Amniotic epithelial cell (primary cell): Measurements from ENCODE around the gene IL18R1.
A peak's percentile ranks its signal among the peaks of the same experiment; 100 is the strongest.

Experiments
- DNase-seq: peaks from one replicate; pipeline ENCODE4 v3.0.0-alpha.2; 2010; ENCODE audit warnings: low read depth

IL18R1 gene

DNA sequence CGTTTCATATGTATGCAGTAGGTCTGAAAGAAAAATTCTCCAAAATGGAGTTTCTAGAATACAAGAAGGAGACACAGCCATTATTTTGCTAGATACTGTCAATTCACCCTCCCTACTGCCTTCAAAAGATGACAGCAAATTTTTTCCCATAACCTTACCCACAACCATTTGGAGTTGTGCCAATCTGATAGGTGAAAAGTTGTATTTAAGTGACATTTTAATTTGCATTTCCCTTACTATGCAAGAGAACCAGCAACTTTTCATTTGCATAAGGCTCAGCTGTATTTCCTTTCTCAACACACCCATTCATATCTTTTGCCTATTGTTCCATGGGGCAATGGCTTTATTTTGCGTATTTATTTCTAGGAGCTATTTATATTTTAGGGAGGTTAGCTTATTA is 36.0 kb downstream of the IL18R1 start:
- peak; percentile 15 for DNase-seq

DNA sequence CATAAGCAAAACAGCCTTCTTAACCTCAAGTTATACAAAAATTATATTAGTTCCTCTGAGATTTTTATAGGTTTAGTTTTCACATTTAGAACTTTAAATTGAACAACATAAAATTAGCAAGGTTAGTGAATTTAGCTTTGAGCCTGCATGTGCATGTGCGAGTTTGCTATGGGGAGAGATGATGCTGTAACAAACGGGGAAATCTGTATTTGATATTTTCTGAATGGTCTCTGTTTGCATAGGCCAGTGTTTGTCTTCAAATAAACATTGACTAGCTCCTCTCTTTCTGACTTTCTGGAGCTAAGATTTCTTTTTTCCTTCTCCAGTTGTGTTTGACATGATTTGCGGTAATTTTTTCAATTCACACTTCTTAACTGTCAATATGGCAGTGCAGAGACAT is 36.5 kb downstream of the IL18R1 start:
- no peak for DNase-seq

DNA sequence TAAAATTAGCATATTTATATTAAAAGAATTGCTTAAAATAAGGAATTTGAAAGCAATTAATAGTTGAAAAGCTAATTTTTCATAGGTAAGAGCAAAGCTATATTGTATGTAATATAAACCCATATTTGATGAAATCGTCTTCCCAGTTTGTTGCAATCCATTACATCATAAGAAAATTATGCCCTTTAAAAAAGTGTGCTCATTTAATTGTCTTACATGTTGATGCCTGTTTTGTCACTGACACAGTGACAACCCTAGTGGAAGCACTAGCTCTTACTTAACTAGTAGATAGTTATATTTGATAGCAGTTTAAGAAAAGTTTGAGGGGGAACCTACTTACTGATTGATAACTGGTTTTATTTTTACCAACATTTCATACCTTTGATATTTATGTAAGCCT is 37.3 kb downstream of the IL18R1 start:
- DNase-seq, result no peak

DNA sequence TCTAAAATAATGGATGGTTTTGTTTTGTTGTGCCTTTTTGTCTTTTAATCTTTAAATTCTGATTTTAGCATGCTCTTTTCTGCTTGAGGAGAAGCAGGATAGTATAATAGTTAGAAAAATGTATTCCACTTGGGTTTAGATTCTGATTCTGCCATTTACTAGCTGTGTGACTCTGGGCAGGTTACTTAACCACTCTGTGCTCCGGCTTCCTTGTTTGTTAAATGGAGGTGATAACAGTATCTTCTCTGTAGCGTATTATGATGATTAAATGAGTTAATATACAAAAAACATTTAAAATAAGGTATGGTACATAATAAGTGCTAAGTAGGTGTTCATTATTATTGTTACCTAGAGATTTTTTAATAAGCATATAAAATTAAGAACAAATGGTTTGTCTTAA is 40.4 kb downstream of the IL18R1 start:
- no peak for DNase-seq

DNA sequence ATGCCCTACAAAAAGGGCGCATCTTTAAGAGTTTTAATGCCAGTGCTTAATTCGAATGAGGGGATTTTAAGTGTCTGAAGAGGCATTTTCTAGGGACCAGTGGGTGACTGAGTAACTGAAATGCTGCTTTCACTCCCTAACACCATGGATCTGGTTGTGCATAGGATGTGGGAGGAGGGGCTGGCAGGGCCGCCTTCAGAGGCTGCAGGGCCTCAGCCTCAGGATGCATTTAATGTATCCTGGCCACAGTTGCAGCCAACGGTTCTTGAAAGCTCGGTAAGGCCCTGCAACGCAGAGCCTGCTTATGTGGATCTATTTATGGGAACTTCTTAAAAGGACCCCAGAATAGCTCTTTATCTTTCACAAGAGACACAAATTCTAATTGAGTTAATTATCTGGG is 41.6 kb downstream of the IL18R1 start:
- no peak for DNase-seq

DNA sequence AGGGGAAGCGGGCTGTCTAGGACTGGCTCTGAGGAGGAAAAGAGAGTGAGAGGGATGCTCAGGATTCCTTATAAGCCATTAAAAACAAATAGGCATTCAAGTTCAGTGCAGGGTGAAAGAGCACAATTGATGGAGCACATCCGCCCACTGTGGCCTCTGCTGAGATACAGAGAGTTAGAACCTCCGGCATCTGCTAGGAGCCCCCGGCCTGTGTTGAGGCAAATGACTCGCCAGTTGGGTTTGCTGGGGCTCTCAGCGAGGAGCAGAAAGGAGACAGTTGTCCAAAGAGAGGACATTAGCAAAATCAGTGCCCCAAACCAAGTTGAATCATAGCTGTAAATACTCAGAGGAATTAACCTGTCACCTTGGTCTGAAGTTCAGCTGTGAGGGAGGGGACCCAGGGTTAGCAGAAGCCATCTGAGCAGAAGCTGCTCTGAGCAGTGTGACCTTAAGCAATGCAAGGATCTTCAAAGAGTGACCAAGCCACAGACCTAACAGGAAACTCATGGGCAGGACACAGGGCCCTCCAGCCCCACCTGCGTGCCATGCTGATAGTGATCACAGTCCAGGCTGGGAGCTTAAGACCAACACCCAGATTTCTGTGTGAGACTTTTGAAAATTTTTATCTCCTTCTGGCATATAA is 44.0 kb downstream of the IL18R1 start:
- no peak for DNase-seq

DNA sequence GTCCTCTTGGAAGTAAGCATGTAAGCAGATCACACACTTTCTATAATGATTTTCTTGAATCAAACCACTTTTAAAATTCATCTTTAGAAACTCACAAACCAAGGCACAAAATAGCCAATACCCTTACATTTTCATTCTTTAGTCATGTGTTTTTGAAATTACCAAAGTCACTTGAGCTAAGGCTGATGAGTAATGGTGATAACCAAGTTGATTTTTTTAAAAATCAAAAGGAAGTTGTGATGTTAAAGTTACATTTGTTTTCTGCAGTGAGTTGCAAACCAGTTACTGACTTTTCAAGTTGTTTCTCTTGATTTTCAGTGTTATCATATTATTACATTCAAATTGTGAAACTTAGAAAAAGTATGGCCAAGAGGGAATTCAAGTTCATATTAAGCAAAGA is 45.9 kb downstream of the IL18R1 start:
- DNase-seq, result peak; percentile 11

DNA sequence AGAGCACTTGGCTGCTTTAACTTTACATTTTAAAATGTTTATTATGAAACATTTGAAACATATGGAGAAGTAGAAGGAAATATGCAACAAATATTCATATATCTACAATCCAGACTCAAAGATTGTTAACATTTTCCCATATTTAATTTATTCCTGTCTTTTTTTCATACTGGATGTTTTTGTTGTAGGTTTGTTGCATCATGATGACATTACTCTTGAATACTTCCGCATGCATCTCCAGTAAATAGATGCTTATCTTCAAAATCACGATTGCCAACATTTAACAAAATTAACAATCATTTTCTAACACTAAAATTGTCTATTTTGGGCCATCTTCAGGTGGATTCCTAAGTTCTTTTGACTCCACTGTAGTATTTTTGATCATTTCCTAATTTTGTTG is 46.3 kb downstream of the IL18R1 start:
- no peak for DNase-seq

DNA sequence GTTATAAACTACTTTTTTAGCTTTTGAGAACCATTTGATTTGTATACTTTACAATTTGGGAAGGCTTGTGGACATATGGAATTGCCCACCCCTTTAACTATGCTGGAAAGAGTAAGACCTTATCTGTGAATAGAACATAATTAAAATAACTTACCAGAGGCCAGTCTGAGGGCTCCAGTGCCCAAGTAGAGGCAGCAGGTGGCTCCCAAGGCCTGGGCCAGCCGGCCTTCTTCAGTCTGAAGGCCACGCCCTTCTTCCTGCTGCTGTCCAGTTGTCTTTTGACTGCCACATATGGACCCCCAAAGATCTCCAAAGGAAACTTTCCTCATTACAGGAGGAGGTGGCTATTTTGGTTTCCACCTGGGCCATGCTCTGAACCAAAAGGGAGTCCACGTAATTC is 55.4 kb downstream of the IL18R1 start:
- no peak for DNase-seq

DNA sequence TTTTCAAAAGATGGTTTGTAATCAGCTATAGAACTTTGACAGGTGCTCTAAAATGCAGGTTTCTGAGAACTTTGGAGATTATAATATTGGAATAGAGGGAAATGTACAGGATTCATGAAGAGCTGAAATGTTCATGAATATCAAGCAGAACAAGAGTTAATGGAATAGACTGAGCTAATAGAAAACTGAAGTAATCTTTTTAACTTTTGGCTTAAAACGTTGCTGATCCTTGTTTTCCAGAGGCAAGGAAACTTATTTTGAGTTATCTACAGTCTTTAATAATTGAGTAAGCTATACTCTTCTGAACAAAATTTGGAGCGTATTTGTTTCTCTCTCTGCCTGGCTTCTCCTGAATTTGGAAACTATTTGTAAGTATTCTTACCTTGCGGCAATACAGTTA is 56.6 kb downstream of the IL18R1 start:
- no peak for DNase-seq

DNA sequence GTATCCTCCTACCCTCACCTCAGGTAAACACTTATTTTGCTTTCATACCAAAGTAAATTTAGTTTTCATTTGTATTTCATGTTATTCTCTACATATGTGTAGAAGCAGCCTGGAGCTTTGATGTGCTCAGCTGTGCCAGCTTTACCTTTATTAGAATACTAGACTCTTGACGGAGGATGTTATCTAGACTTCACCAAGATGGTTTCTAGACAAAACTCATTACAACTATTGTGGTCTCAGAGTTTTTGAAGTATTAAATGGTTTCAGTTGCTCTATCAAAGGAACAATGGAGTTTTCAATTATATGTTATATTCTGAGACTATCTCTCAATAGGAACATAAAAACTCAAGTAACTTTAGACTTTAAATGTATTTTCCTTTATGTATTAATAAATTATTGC is 62.4 kb downstream of the IL18R1 start:
- DNase-seq, result no peak

DNA sequence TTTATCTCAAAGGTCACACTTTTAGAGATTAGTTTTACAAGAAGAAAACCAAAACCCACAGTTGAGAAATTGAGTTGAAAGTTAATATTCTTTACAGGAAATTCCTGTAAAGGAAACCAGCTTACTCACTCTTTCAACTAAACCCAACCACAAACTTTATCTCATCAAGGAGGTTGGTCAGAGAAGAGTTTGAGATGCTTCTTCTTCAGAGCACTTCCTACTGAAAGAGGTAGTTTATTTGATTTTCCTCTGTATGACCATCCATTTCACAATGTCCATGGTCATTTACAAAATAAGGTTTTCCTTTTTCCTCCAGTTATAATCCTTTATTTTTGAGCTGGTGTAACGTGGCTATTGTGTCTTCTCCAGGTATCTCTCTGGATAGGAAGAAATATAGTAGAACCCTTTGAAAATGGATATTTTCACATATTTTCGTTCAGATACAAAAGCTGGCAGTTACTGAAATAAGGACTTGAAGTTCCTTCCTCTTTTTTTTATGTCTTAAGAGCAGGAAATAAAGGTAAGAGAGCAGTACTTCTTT is 62.9 kb downstream of the IL18R1 start:
- peak; percentile 86 for DNase-seq

DNA sequence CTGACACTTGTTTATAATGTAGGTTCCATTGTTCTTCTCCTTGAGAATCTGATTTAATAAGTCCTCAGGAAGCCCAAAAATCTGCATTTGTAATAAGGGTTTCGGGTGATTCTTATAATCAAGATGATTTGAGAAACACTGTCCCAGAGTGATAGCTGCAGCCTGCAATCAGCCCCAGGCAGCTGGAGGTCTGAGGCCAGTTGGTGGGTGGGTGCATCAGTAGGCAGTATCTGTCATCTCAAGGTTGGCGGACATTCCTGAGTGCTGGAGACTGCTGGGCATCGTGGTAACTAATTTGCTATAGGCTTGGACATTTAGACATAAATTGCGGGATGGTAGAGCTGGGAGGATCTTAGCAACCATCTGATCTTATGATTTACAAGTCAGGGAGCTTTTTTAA is 64.7 kb downstream of the IL18R1 start:
- DNase-seq, result no peak

DNA sequence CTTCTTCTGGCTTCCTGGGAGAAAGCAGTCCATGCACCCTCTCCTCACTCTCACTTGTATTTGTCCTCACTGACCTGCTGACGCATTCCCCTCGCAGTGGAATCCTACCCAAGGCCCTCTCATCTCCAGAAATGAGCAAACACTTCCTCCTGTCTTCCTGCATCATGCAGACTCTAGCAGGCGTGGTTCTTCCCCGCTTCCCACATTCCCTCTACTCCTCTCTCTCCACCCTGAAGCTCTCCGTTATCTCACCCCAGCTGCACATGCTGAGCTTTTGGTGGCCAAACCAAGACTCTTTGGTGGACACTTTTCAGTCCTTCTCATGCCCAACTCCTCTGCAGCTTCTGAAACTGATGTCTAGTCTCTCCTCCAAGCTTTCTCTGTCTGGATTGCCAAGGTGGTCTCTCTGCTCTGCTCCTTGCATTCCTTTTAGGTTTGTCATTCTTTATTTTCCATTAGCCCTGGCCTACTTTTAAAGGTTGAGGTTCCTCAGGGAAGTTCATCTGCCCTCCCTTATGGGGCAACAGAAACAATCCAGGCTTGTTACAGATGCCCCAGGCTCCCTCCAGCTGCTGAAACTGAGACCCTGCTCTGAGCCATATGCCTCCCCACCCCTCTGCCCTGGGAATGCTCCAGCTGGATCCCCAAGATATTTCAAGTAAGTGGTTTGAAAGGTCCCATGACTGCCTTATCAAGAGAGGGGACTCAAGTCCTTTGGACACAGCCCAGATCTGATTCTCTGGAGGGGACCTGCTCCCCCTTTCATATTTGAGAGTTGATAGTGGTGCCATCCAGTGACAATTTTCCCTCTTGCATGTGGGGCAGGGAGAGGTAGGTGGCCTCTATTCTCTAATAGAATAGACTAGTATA is 66.5 kb downstream of the IL18R1 start:
- DNase-seq, result no peak

DNA sequence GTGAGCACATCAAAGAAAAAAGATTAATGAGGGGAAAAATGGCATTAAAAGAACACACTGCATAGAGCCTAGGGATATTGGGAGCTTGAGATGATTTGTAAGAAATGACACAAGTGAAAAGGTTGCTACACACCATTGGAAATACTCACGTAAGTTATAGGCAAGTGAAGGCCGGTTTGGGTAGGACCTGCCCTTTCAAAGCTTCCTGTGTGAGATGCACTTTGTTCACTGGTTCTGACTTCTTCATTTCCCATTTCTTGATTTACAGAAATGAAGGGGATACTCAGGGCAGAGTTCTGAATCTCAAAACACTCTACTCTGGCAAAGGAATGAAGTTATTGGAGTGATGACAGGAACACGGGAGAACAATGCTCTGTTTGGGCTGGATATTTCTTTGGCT is 67.3 kb downstream of the IL18R1 start, which contains the start of gene IL18RAP:
Gene IL18RAP, plus strand, starts transcription at position 251 of the 400 bp plus-strand sequence. Its CDS starts 118 bp downstream, at position 369.
- no peak for DNase-seq

DNA sequence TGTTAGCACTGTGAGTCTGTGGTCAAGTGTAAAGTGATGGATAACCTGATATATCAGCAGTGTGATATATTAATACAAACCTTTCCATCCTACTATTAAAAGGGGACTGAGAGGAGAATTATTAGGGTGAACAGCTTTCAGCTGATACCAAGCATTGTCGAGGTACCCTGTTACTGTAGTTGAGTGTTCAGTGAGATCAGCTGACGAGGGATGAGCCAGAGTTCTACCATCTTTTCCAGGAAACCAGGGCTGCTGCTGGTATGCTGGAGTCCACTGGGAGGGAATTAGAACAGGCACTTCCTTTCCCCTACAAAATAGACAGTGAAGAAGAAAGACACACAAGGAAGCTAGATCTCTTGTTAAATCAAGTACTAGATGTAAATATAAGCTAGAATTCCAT is 67.8 kb downstream of the IL18R1 start:
- DNase-seq, result no peak

DNA sequence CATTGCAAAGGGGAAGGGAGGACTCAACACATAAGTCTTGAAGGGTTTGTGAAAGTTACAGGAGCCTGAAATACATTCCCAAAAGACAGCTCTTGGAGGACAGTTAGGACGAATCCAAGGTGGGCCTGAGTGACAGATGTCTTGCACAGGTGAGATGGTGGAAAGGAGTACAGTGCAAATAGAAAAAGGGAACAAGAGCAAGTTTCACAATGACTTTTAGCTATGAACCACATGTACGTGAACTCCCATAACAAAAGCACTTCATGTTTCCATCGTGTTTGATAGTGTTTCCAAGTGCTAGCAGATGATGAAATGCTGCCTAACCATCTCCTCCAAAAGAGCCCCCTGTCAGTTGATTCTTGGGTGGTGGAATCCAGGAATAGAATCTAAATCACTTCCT is 69.2 kb downstream of the IL18R1 start:
- no peak for DNase-seq

DNA sequence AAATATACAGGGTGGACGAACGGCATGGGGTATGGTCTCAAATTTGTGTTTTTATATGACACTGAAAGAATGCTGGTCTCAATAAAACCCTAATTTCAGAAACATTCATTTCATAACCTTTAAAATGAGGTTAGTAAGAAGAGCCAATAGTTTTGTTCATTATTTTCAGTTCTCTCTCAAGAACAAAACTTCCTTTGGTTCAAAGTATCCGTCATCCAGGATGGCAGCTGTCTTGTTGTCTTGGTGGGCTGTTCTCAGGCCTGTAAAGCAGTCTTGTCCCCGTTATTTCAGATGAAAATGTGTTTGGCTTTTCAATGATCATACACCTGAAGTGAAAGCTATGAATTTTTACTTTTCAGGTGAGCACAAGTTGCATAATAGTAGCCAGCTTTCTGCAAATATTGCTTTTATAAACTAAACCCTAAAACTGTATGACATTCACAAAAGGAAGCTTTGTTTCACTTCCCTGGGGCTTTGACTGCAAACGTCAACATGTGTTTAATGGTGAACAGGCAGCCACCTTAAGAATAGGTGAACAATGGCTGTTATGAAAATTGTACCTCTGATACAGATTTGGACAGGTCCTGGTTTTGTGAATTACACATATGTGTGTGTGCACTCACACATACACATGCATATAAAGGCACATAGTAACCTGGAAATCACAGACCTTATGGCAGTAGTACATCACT is 70.0 kb downstream of the IL18R1 start:
- DNase-seq, result no peak

DNA sequence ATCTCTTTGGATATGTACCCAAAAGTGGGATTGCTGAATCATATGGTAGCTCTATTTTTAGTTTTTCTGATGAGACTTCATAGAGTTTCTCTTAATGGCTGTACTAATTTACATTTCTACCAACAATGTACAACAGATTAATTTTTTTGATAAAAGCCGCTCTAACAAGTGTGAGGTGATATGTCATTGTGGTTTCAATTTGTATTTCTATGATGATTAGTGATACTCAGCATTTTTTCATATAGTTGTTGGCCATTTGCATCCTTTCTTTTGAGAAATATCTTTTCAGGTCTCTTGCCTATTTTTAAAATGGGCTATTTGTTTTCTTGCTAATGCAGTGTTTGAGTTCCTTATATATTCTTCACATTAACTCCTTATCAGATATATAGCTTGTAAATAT is 71.7 kb downstream of the IL18R1 start:
- no peak for DNase-seq

DNA sequence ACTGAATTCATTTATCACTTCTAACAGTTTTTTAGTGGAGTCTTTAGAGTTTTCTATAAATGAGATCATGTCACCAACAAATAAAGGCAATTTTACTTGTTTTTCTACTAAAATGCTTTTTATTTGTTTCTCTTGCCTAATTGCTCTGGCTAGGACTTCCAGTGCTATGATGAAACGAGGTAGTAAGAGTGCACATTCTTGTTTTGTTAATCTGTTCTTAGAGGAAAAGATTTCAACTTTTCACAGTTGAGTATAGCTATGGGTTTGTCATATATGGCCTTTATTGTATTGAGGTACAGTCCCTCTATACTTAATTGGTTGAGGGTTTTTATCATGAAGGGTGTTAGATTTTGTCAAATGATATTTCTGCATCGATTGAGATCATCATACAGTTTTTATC is 73.0 kb downstream of the IL18R1 start:
- no peak for DNase-seq

DNA sequence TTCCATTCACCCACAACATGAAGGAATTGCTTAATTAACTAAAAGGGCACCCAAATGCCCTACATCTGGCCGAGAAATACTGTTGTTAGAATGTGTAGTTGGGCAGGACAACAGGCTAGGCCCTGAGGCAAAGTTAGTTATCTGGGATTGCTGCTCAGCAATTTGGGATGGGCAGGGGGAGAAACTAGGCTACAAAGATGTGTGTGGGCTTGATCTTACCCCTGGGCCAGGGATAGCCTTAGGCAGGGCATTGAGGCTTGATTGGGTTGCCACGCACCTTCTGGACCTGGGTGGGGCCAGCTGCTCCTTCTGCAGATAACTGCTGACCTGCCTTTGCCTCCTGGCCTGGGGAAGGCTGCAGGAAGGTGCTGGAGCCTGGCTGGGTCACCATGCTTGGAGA is 76.8 kb downstream of the IL18R1 start:
- no peak for DNase-seq

DNA sequence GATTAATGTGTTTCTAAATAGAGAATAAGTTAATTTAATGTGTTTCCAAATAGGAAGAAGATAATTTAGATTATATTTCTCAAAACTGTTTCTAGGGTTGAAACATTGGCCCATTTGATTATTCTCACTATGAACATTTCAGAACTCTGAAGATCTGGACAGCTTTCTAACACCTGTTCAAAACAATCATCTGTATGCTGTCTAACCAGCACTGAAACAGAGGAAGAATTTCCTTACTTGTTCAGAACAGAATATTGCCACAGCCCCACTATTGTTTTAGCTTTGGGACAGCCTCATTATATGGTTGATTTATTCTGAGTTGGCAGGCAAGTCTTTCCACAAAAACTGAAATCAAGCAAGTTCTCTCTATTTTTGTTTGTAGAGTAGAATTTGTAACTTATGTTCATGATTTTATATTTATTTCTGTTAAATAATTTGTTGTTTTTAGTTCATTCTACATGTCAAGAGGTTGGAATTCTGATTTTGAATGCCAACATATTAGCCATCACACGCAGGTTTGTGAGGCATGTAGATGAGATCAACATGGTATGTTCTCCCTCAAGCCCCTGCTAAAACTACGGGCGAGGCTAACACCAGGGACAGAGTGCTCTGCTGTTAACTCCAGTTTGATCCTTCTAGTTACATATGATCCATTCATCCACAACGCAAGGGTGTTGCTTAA is 78.5 kb downstream of the IL18R1 start:
- no peak for DNase-seq
